Right lobe of liver (tissue), 6 donors: ENCODE results near the gene SLC7A8. TPM values are rescaled to one million over a fixed set of nuclear protein-coding genes. Genes with fewer than 3 reads are reported as not detected.

Source experiments
- ATAC-seq, 4 donors: fragments of 200-7000 bp; cut with Tn5 transposase; one replicate each; pipeline ENCODE4 v1.9.1; 2020; ENCODE audit warnings: mild to moderate bottlenecking in 4 of 4, moderate library complexity in 4 of 4
- DNase-seq, 3 donors: peaks; one replicate each; pipeline ENCODE4 v3.0.0-alpha.2; 2020
- H3K27ac ChIP-seq, 3 donors: fragments of 200-600 bp; one replicate each; pipeline ENCODE4 v1.8.0; 2022
- H3K27me3 ChIP-seq, 2 donors: fragments of 200-600 bp; one replicate each; pipeline ENCODE4 v1.8.0; 2022
- H3K36me3 ChIP-seq, 4 donors: fragments of 200-600 bp; sonication (generic) in 1 of 4; one replicate each; pipeline versions ENCODE4 v1.5.1 to v1.8.0; 2017 to 2022; ENCODE audit warnings: control low read depth in 1 of 4
- H3K4me1 ChIP-seq, 4 donors: fragments of 200-600 bp; sonication (generic) in 1 of 4; one replicate each; pipeline versions ENCODE4 v1.5.1 to v1.8.0; 2017 to 2022; ENCODE audit warnings: control low read depth in 1 of 4
- H3K4me3 ChIP-seq, 3 donors: fragments of 200-600 bp; one replicate each; pipeline ENCODE4 v1.8.0; 2022
- H3K9me3 ChIP-seq, 4 donors: fragments of 200-600 bp; sonication (generic) in 1 of 4; one replicate each; pipeline versions ENCODE4 v1.5.1 to v1.8.0; 2017 to 2022; ENCODE audit warnings: control low read depth in 1 of 4
- POLR2A ChIP-seq: fragments of 450-650 bp; IDR thresholded peaks from one replicate; pipeline ENCODE4 v1.6.1; 2017; ENCODE audit warnings: antibody characterized with exemption, mild to moderate bottlenecking
- WGBS: methylation state at CpG from one replicate; pipeline ENCODE4 v1.1.6; 2018; ENCODE audit warnings: low coverage, low lambda C conversion rate; ENCODE audit not compliant: insufficient coverage; ENCODE audit errors: missing lambda C conversion rate; 5-methylcytosine and 5-hydroxymethylcytosine counted together
- intact Hi-C, 2 donors: fragments of 100-400 bp; cut with DNase I; formaldehyde crosslinking; loops; one replicate each; pipeline versions ENCODE4 v1.11.2 to v1.14.1; 2022
- total RNA-seq, 6 experiments: library from RNA; depleted of rRNA in 2 of 6; stranded (reverse); fragments of >200 nt in 2 of 6; fragmentation: NEBNext Ultra II Directional in 3 of 6; extraction: Animal tissue kit (Norgen Biotek cat#: 25700) in 3 of 6; gene quantifications; one replicate each; pipeline versions ENCODE4 v1.1.0 to v1.2.4, GENCODE V29; 2016 to 2023
- TF ChIP-seq, protein P1 (sequence below), 4 donors: fragments of 200-600 bp in 3 of 4; fragments of 450-650 bp in 1 of 4; IDR thresholded peaks; one replicate each; pipeline versions ENCODE4 v1.5.1 to v1.8.0; 2016 to 2022; ENCODE audit warnings: antibody characterized with exemption in 4 of 4, mild to moderate bottlenecking in 2 of 4
- donor health status: DM: no; HTN: yes; CAD: no.
- donor health status: DM: no; HTN: no; CAD: no.
- donor health status: DM: no; HTN: no; CAD: no.
- donor health status: DM: no; HTN: yes; CAD: no.
- donor health status: DM: no; HTN: yes; CAD: no.

SLC7A8 gene
- total RNA-seq, 6 experiments from 2014 or later: 3.2 to 10.1 (median 4.4) TPM

- DNase-seq (no peak), ATAC-seq (no peak)
- no peaks in the 10 kb centered on the region for H3K4me1 ChIP-seq
- intact Hi-C loops: loop anchor here in 1 of 2 donors (10.0 kb wide), 1 partner anchor 260 kb away; no protein-coding TSS in a partner anchor
- H3K36me3 ChIP-seq: no peaks in the 10 kb centered on the region
- H3K27me3 ChIP-seq: no peaks in the 10 kb centered on the region
- no peak for TF ChIP-seq POLR2A
- TF ChIP-seq, protein P1, sequence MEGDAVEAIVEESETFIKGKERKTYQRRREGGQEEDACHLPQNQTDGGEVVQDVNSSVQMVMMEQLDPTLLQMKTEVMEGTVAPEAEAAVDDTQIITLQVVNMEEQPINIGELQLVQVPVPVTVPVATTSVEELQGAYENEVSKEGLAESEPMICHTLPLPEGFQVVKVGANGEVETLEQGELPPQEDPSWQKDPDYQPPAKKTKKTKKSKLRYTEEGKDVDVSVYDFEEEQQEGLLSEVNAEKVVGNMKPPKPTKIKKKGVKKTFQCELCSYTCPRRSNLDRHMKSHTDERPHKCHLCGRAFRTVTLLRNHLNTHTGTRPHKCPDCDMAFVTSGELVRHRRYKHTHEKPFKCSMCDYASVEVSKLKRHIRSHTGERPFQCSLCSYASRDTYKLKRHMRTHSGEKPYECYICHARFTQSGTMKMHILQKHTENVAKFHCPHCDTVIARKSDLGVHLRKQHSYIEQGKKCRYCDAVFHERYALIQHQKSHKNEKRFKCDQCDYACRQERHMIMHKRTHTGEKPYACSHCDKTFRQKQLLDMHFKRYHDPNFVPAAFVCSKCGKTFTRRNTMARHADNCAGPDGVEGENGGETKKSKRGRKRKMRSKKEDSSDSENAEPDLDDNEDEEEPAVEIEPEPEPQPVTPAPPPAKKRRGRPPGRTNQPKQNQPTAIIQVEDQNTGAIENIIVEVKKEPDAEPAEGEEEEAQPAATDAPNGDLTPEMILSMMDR (IDR thresholded peaks at IDR 0.05): no peak
- no peak overlapping the region for H3K4me3 ChIP-seq
- no peaks in the 10 kb centered on the region for H3K9me3 ChIP-seq
- H3K27ac ChIP-seq: no peak overlapping the region
- WGBS: 78% methylated on average over 13 of the region's 13 CpGs
Measured at GRCh38 chr14:23124337-23124954, 59.0 kb downstream of the SLC7A8 start.

DNA sequence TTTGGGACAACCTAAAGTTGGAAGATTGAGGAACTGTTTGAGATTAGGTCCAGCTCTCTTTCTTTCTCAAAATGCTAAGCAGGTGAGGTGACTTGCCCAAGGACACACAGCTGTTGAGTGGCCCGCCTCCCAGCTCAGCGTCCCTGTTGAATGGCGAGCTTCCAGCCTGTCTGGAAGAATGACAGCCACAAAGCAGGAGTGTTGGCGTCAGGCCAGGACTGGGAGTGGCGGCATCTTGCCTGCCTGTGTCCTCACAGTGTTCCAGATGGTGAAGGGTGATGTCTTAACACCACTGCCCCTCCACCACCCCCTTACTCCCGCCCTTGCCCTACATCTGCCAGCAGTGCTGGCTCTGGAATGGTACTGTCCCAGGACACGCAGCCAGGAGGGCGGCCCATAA lies 60.0 kb downstream of the SLC7A8 start:
- intact Hi-C loops: loop anchor here in 1 of 2 donors (10.0 kb wide), 1 partner anchor 261 kb away; no protein-coding TSS in a partner anchor
- ATAC-seq (no peak), DNase-seq (no peak)
- no peaks in the 10 kb centered on the region for H3K4me1 ChIP-seq
- no peak overlapping the region for H3K27ac ChIP-seq
- H3K36me3 ChIP-seq: no peaks in the 10 kb centered on the region
- H3K27me3 ChIP-seq: no peaks in the 10 kb centered on the region
- TF ChIP-seq POLR2A: no peak
- TF ChIP-seq, protein P1 (IDR thresholded peaks at IDR 0.05): no peak
- no peaks in the 10 kb centered on the region for H3K9me3 ChIP-seq
- H3K4me3 ChIP-seq: no peak overlapping the region
- 55% methylated on average over 4 of the region's 8 CpGs for WGBS

- H3K27ac ChIP-seq: no peak overlapping the region
- no peaks in the 10 kb centered on the region for H3K4me1 ChIP-seq
- TF ChIP-seq, protein P1 (IDR thresholded peaks at IDR 0.05): no peak
- no peak for TF ChIP-seq POLR2A
- intact Hi-C loops: loop anchor here in 1 of 2 donors (10.0 kb wide), 1 partner anchor 263 kb away; no protein-coding TSS in a partner anchor
- no peak overlapping the region for H3K4me3 ChIP-seq
- no peaks in the 10 kb centered on the region for H3K36me3 ChIP-seq
- H3K27me3 ChIP-seq: no peaks in the 10 kb centered on the region
- 79% methylated on average over 6 of the region's 6 CpGs for WGBS
- ATAC-seq: no peak
- H3K9me3 ChIP-seq: no peaks in the 10 kb centered on the region
- no peak for DNase-seq
Measured at GRCh38 chr14:23122086-23122485, 61.4 kb downstream of the SLC7A8 start.

GRCh38 chr14:23121361-23121771 lies 62.1 kb downstream of the SLC7A8 start:
- DNase-seq (peak in 1 of 3 donors; percentile 55), ATAC-seq (peak; percentile 39 to 47 (median 46))
- TF ChIP-seq, protein P1 (IDR thresholded peaks at IDR 0.05): no peak
- no peak for TF ChIP-seq POLR2A
- no peaks in the 10 kb centered on the region for H3K27me3 ChIP-seq
- no peaks in the 10 kb centered on the region for H3K9me3 ChIP-seq
- WGBS: 24% methylated on average over 6 of the region's 6 CpGs
- intact Hi-C loops: loop anchor here in 1 of 2 donors (10.0 kb wide), 1 partner anchor 263 kb away; no protein-coding TSS in a partner anchor
- H3K36me3 ChIP-seq: no peaks in the 10 kb centered on the region
- no peak overlapping the region for H3K4me3 ChIP-seq
- H3K27ac ChIP-seq: no peak overlapping the region
- H3K4me1 ChIP-seq: no peaks in the 10 kb centered on the region
